Upper lobe of left lung (tissue), 4 donors: ENCODE results near the gene PLTP.

ENCODE experiments used
- EP300 ChIP-seq, 4 donors: sonication (generic); formaldehyde crosslinking; IDR thresholded peaks; one replicate each; pipeline ENCODE4 v1.5.1; 2017; ENCODE audit warnings: antibody characterized with exemption in 4 of 4, control low read depth in 2 of 4
- POLR2AphosphoS5 ChIP-seq, 2 donors: sonication (generic); formaldehyde crosslinking; IDR thresholded peaks; one replicate each; pipeline ENCODE4 v1.5.1; 2017; ENCODE audit warnings: antibody characterized with exemption in 2 of 2
- TF ChIP-seq, protein P1 (sequence below), 6 experiments: fragments of 450-650 bp in 4 of 6; fragments of 200-600 bp in 2 of 6; sonication (generic) in 2 of 6; IDR thresholded peaks; one replicate each; pipeline ENCODE4 v1.5.1; 2016 to 2019; ENCODE audit warnings: antibody characterized with exemption in 6 of 6

DNA sequence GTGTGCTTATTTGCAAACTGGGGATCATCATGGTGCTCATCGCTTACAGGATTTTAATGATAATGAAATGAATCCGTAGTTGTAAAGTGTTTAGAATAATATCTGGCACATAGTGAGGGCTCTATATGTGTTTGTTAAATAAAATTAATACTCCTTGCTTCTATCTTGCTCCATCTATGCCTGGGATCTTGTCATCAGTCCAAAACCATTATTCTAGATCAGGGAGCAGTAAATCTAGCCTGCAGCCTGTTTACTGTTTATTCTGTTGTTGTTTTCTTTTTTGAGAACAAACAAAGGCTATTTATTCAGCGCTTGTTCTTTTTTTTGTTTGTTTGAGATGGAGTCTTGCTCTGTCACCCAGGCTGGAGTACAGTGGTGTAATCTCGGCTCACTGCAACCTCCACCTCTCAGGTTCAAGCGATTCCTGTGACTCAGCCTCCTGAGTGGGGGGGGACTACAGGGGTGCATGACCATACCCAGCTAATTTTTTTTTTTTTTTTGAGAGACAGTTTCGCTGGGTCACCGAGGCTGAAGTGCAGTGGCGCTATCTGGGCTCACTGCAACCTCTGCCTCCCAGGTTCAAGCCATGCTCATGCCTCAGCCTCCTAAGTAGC, 62.9 kb downstream of the PLTP start:
- TF ChIP-seq, protein P1, sequence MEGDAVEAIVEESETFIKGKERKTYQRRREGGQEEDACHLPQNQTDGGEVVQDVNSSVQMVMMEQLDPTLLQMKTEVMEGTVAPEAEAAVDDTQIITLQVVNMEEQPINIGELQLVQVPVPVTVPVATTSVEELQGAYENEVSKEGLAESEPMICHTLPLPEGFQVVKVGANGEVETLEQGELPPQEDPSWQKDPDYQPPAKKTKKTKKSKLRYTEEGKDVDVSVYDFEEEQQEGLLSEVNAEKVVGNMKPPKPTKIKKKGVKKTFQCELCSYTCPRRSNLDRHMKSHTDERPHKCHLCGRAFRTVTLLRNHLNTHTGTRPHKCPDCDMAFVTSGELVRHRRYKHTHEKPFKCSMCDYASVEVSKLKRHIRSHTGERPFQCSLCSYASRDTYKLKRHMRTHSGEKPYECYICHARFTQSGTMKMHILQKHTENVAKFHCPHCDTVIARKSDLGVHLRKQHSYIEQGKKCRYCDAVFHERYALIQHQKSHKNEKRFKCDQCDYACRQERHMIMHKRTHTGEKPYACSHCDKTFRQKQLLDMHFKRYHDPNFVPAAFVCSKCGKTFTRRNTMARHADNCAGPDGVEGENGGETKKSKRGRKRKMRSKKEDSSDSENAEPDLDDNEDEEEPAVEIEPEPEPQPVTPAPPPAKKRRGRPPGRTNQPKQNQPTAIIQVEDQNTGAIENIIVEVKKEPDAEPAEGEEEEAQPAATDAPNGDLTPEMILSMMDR (IDR thresholded peaks at IDR 0.05): no peak
- TF ChIP-seq EP300 (IDR thresholded peaks at IDR 0.05): no peak
- no peak for TF ChIP-seq POLR2AphosphoS5 (IDR thresholded peaks at IDR 0.05)
